Uterus (tissue), 4 donors: ENCODE measurements around the gene TMEM191C. TPM values are rescaled to one million over a fixed set of nuclear protein-coding genes. Genes with fewer than 3 reads are reported as not detected.
"Not testable (repeated sequence)": the region's sequence is repeated elsewhere in the genome, so short reads cannot be mapped to it uniquely, and the experiment has no call there.

Experiments
- DNase-seq, 2 donors: peaks; one replicate each; pipeline ENCODE4 v3.0.0-alpha.2; 2019 to 2020
- H3K27ac ChIP-seq, 2 donors: fragments of 200-600 bp; sonication (generic); 1 replicate in 1 of 2; 2 replicates in 1 of 2; pipeline ENCODE4 v1.5.1; 2016 to 2018
- H3K27me3 ChIP-seq, 2 donors: fragments of 200-600 bp; sonication (generic); one replicate each; pipeline ENCODE4 v1.5.1; 2018 to 2019; ENCODE audit warnings: control low read depth in 1 of 2
- H3K36me3 ChIP-seq, 2 donors: fragments of 200-600 bp; sonication (generic); one replicate each; pipeline ENCODE4 v1.5.1; 2019; ENCODE audit warnings: control low read depth in 1 of 2
- H3K4me1 ChIP-seq, 2 donors: fragments of 200-600 bp; sonication (generic); one replicate each; pipeline ENCODE4 v1.5.1; 2018 to 2019; ENCODE audit warnings: control low read depth in 1 of 2
- H3K4me3 ChIP-seq, 2 donors: fragments of 200-600 bp; sonication (generic); 1 replicate in 1 of 2; 2 replicates in 1 of 2; pipeline ENCODE4 v1.5.1; 2018 to 2019; ENCODE audit warnings: mild to moderate bottlenecking in 1 of 2
- H3K9me3 ChIP-seq, 2 donors: fragments of 200-600 bp; sonication (generic); one replicate each; pipeline ENCODE4 v1.5.1; 2019; ENCODE audit warnings: control low read depth in 1 of 2
- intact Hi-C: fragments of 100-400 bp; cut with DNase I; formaldehyde crosslinking; loops from one replicate; pipeline ENCODE4 v1.15.1; 2023; ENCODE audit warnings: low total_unique reads
- total RNA-seq, 4 donors: library from RNA; depleted of rRNA in 3 of 4; stranded (reverse); fragments of >200 nt in 3 of 4; gene quantifications; one replicate each; pipeline versions ENCODE4 v1.1.0 to v1.2.4, GENCODE V29; 2014 to 2023
- donor health status: DM: yes; HTN: yes; CAD: no.

TMEM191C gene
- total RNA-seq, 4 donors from 2014 or later: 0.28 to 20.7 (median 0.79) TPM; not detected in 1

GRCh38 chr22:21489149-21489680 lies 22.0 kb downstream of the TMEM191C start:
- H3K4me3 ChIP-seq, H3K27ac ChIP-seq, DNase-seq, H3K9me3 ChIP-seq, intact Hi-C loops, H3K4me1 ChIP-seq, H3K27me3 ChIP-seq, H3K36me3 ChIP-seq: not testable (repeated sequence)

- intact Hi-C loops, H3K4me3 ChIP-seq, H3K9me3 ChIP-seq, DNase-seq, H3K4me1 ChIP-seq, H3K27me3 ChIP-seq, H3K36me3 ChIP-seq, H3K27ac ChIP-seq: not testable (repeated sequence)
Measured at GRCh38 chr22:21490556-21490955, 23.4 kb downstream of the TMEM191C start.

- H3K27ac ChIP-seq, H3K27me3 ChIP-seq, H3K36me3 ChIP-seq, H3K4me3 ChIP-seq, H3K9me3 ChIP-seq, H3K4me1 ChIP-seq, DNase-seq, intact Hi-C loops: not testable (repeated sequence)
Measured at GRCh38 chr22:21492271-21492670, 25.1 kb downstream of the TMEM191C start.

- DNase-seq, H3K27ac ChIP-seq, H3K27me3 ChIP-seq, H3K4me1 ChIP-seq, H3K36me3 ChIP-seq, H3K9me3 ChIP-seq, intact Hi-C loops, H3K4me3 ChIP-seq: not testable (repeated sequence)
Measured at GRCh38 chr22:21493789-21494782, 26.9 kb downstream of the TMEM191C start.

- H3K36me3 ChIP-seq, H3K4me1 ChIP-seq, H3K27ac ChIP-seq, intact Hi-C loops, H3K9me3 ChIP-seq, H3K4me3 ChIP-seq, H3K27me3 ChIP-seq, DNase-seq: not testable (repeated sequence)
Measured at GRCh38 chr22:21497984-21498383, 30.8 kb downstream of the TMEM191C start.

- DNase-seq, H3K27ac ChIP-seq, H3K4me3 ChIP-seq, H3K27me3 ChIP-seq, H3K4me1 ChIP-seq, H3K36me3 ChIP-seq, H3K9me3 ChIP-seq, intact Hi-C loops: not testable (repeated sequence)
Measured at GRCh38 chr22:21498489-21498888, 31.3 kb downstream of the TMEM191C start.

- H3K27ac ChIP-seq, H3K4me1 ChIP-seq, H3K27me3 ChIP-seq, H3K4me3 ChIP-seq, H3K9me3 ChIP-seq, DNase-seq, H3K36me3 ChIP-seq, intact Hi-C loops: not testable (repeated sequence)
Measured at GRCh38 chr22:21499623-21500506, 32.7 kb downstream of the TMEM191C start.

- DNase-seq, intact Hi-C loops, H3K9me3 ChIP-seq, H3K4me3 ChIP-seq, H3K27me3 ChIP-seq, H3K36me3 ChIP-seq, H3K4me1 ChIP-seq, H3K27ac ChIP-seq: not testable (repeated sequence)
Measured at GRCh38 chr22:21510397-21510796, 43.2 kb downstream of the TMEM191C start.

GRCh38 chr22:21512022-21512421 lies 44.8 kb downstream of the TMEM191C start:
- intact Hi-C loops, H3K27me3 ChIP-seq, H3K27ac ChIP-seq, H3K36me3 ChIP-seq, H3K4me3 ChIP-seq, H3K4me1 ChIP-seq, H3K9me3 ChIP-seq, DNase-seq: not testable (repeated sequence)

- H3K4me1 ChIP-seq, H3K9me3 ChIP-seq, DNase-seq, H3K27me3 ChIP-seq, intact Hi-C loops, H3K27ac ChIP-seq, H3K4me3 ChIP-seq, H3K36me3 ChIP-seq: not testable (repeated sequence)
Measured at GRCh38 chr22:21514117-21514516, 46.9 kb downstream of the TMEM191C start.

GRCh38 chr22:21515234-21515633 lies 48.0 kb downstream of the TMEM191C start:
- DNase-seq, H3K4me1 ChIP-seq, H3K36me3 ChIP-seq, intact Hi-C loops, H3K27me3 ChIP-seq, H3K4me3 ChIP-seq, H3K9me3 ChIP-seq, H3K27ac ChIP-seq: not testable (repeated sequence)

- intact Hi-C loops, H3K27me3 ChIP-seq, DNase-seq, H3K27ac ChIP-seq, H3K4me1 ChIP-seq, H3K4me3 ChIP-seq, H3K36me3 ChIP-seq, H3K9me3 ChIP-seq: not testable (repeated sequence)
Measured at GRCh38 chr22:21516522-21516921, 49.3 kb downstream of the TMEM191C start.
